Epidermal melanocyte (primary cell): ENCODE measurements around the gene TSSK2.

Source experiments
- DNase-seq: peaks from one replicate; pipeline ENCODE4 v3.0.0; 2011; ENCODE audit warnings: low spot score; ENCODE audit not compliant: insufficient read length

The TSSK2 gene

GRCh38 chr22:19181786-19182471 is 50.8 kb downstream of the TSSK2 start:
- DNase-seq, result no peak
